Heart left ventricle (tissue), 16 donors: ENCODE data around the gene FAM83G. TPM values are rescaled to one million over a fixed set of nuclear protein-coding genes. Genes with fewer than 3 reads are reported as not detected.

Experiments
- ATAC-seq, 4 donors: fragments of 200-7000 bp; cut with Tn5 transposase; one replicate each; pipeline ENCODE4 v1.9.1; 2020 to 2022; ENCODE audit warnings: moderate library complexity in 4 of 4, mild to moderate bottlenecking in 3 of 4, moderate number of reproducible peaks in 1 of 4
- DNase-seq, 5 donors: peaks; one replicate each; pipeline ENCODE4 v3.0.0-alpha.2; 2020
- H3K27ac ChIP-seq, 12 donors: fragments of 200-600 bp; sonication (generic) in 4 of 12; one replicate each; pipeline versions ENCODE4 v1.5.0 to v1.8.0; 2016 to 2022; ENCODE audit warnings: mild to moderate bottlenecking in 2 of 12
- H3K27me3 ChIP-seq, 9 donors: fragments of 200-600 bp; sonication (generic) in 2 of 9; one replicate each; pipeline versions ENCODE4 v1.5.1 to v1.8.0; 2016 to 2022; ENCODE audit warnings: mild to moderate bottlenecking in 3 of 9
- H3K36me3 ChIP-seq, 9 donors: fragments of 200-600 bp; sonication (generic) in 2 of 9; one replicate each; pipeline versions ENCODE4 v1.5.0 to v1.8.0; 2018 to 2022; ENCODE audit warnings: mild to moderate bottlenecking in 2 of 9
- H3K4me1 ChIP-seq, 12 donors: fragments of 200-600 bp; sonication (generic) in 4 of 12; one replicate each; pipeline versions ENCODE4 v1.5.0 to v1.8.0; 2016 to 2022; ENCODE audit warnings: mild to moderate bottlenecking in 3 of 12
- H3K4me3 ChIP-seq, 12 donors: fragments of 200-600 bp; sonication (generic) in 4 of 12; one replicate each; pipeline versions ENCODE4 v1.5.0 to v1.8.0; 2017 to 2022; ENCODE audit warnings: mild to moderate bottlenecking in 9 of 12, moderate library complexity in 4 of 12
- H3K9me3 ChIP-seq, 12 donors: fragments of 200-600 bp; sonication (generic) in 4 of 12; one replicate each; pipeline versions ENCODE4 v1.5.0 to v1.8.0; 2016 to 2022; ENCODE audit warnings: mild to moderate bottlenecking in 1 of 12
- CTCF ChIP-seq, 12 donors: fragments of 200-600 bp; sonication (generic) in 4 of 12; IDR thresholded peaks; one replicate each; pipeline versions ENCODE4 v1.5.0 to v1.8.0; 2018 to 2022; ENCODE audit warnings: antibody characterized with exemption in 12 of 12, mild to moderate bottlenecking in 5 of 12
- POLR2A ChIP-seq, 2 donors: fragments of 450-650 bp; IDR thresholded peaks; one replicate each; pipeline ENCODE4 v1.6.1; 2017; ENCODE audit warnings: antibody characterized with exemption in 2 of 2, mild to moderate bottlenecking in 2 of 2, moderate library complexity in 2 of 2
- WGBS, 4 donors: extraction: QIAGEN DNeasy Blood & Tissue Kit in 2 of 4; methylation state at CpG; one replicate each; pipeline versions ENCODE4 v1.1.5 to v1.1.7; 2013 to 2018; 5-methylcytosine and 5-hydroxymethylcytosine counted together
- intact Hi-C, 10 donors: fragments of 100-400 bp; cut with DNase I; formaldehyde crosslinking; loops; one replicate each; pipeline versions ENCODE4 v1.11.1 to v1.14.2; 2022
- polyA plus RNA-seq, 2 donors: library from polyadenylated mRNA; stranded (reverse); fragments of 200-250 nt; gene quantifications; one replicate each; pipeline ENCODE4 v1.2.3, GENCODE V29; 2013
- total RNA-seq, 9 donors: library from RNA; depleted of rRNA in 2 of 9; stranded (reverse); fragments of >200 nt in 2 of 9; fragmentation: NEBNext Ultra II Directional in 3 of 9; extraction: Animal tissue kit (Norgen Biotek cat#: 25700) in 3 of 9; gene quantifications; one replicate each; pipeline versions ENCODE4 v1.1.0 to v1.2.4, GENCODE V29; 2016 to 2023
- donor health status: ischemic (EF 13 %, LVEDD 7.1; RV severe dilation, severe dysfunction).
- donor health status: healthy with polysubstance abuse.
- donor health status: DM: no; HTN: yes; CAD: no.
- donor health status: DM: no; HTN: no; CAD: no.
- donor health status: ischemic (EF 25% LVEDD 6.9; RV normal size, moderate dysfunction).
- donor health status: ischemic (EF 25% LVEDD 5.7; RV mildly dilated, moderate dysfunction).
- donor health status: healthy.
- donor health status: DM: yes; HTN: yes; CAD: no.
- donor health status: ischemic (EF 35%, LVEDD 5.7; RV mildly dilated, moderate dysfunction).
- donor health status: nonischemic (EF 11% LVEDD 7.7; RV severe dilation, severe dysfunction).
- donor health status: DM: yes; HTN: yes; CAD: no.
- donor health status: PGD.
- donor health status: ischemic (EF 29% LVEDD 5.4; RV normal size, mild dysfunction).
- donor health status: nonischemic (EF 23%, LVEDD 6.1; RV moderate dilation, normal function).

The FAM83G gene
- total and polyA plus RNA-seq, 11 donors: 1.2 to 12.8 (median 1.8) TPM

GRCh38 chr17:18947866-18948265 is 56.7 kb downstream of the FAM83G start:
- WGBS, 4 donors: 73 to 77% (median 75%) methylated on average over 6 of the region's 6 CpGs
- TF ChIP-seq POLR2A (IDR thresholded peaks at IDR 0.05): no peak
- no peaks in the 10 kb centered on the region for H3K27me3 ChIP-seq
- H3K36me3 ChIP-seq: no peaks in the 10 kb centered on the region
- ATAC-seq (no peak), DNase-seq (no peak)
- H3K4me1 ChIP-seq: peaks cover 0 to 18% (median 0%) of the 10 kb centered on the region in 12 donors
- H3K4me3 ChIP-seq: no peak overlapping the region
- intact Hi-C loops: no loop called here
- no peaks in the 10 kb centered on the region for H3K9me3 ChIP-seq
- H3K27ac ChIP-seq: no peak overlapping the region

DNA sequence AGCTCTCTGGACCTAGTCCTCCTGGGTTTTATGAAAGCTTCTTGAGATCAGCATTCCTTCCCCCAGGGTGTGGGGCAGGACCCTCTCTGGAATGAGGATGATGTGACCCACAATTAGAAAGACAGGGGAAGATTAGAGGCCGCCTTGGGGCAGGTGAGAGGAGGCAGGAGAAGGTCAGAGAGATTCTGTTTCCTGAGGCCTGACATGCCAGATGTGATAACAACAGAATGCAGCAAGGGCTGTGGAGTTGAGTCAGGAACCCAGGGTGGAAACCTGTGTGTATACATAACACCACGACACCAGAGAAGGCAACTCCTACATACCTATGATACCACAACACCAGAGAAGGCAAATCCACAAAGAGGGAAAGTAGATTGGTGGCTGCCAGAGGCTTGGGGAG is 58.0 kb downstream of the FAM83G start:
- no peak for ATAC-seq
- Histone ChIP-seq H3K27ac (no peak overlapping the region), H3K4me1 (peaks cover 0 to 18% (median 0%) of the 10 kb centered on the region in 12 donors), H3K4me3 (no peak overlapping the region), H3K27me3 (no peaks in the 10 kb centered on the region), H3K36me3 (no peaks in the 10 kb centered on the region), H3K9me3 (no peaks in the 10 kb centered on the region)
- WGBS, 4 donors: 30 to 48% (median 40%) methylated on average over 2 of the region's 2 CpGs
- TF ChIP-seq POLR2A (IDR thresholded peaks at IDR 0.05): no peak
- TF ChIP-seq CTCF (IDR thresholded peaks at IDR 0.05): no peak
- DNase-seq: no peak
- intact Hi-C loops: no loop called here

GRCh38 chr17:18944646-18945045 is 59.9 kb downstream of the FAM83G start:
- no peaks in the 10 kb centered on the region for H3K36me3 ChIP-seq
- 75 to 83% (median 81%) methylated on average over 5 of the region's 5 CpGs for WGBS, 4 donors
- intact Hi-C loops: no loop called here
- H3K27ac ChIP-seq: no peak overlapping the region
- no peaks in the 10 kb centered on the region for H3K27me3 ChIP-seq
- no peak for TF ChIP-seq POLR2A (IDR thresholded peaks at IDR 0.05)
- TF ChIP-seq CTCF (IDR thresholded peaks at IDR 0.05): no peak
- ATAC-seq (no peak), DNase-seq (no peak)
- H3K4me1 ChIP-seq: peaks cover 0 to 10% (median 0%) of the 10 kb centered on the region in 12 donors
- H3K4me3 ChIP-seq: no peak overlapping the region
- H3K9me3 ChIP-seq: no peaks in the 10 kb centered on the region

DNA sequence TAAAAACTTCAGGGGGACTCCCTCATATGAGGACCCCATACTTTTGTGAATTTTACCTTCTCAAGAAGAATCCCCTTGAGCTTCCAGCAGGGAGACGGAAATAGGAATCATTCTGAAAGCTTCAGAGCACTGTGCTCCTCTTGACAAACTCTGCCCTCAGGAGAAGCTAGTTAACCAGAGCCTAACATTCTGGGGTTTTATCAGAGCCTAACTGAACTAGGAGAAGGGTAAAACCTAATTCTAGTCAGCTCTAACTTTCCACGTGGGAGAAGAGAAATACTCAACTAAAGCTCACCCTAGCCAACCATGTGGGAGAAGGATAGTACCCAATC is 65.9 kb downstream of the FAM83G start:
- no peaks in the 10 kb centered on the region for H3K9me3 ChIP-seq
- TF ChIP-seq POLR2A (IDR thresholded peaks at IDR 0.05) (no peak), CTCF (IDR thresholded peaks at IDR 0.05) (no peak)
- no peaks in the 10 kb centered on the region for H3K4me1 ChIP-seq
- no peak overlapping the region for H3K27ac ChIP-seq
- intact Hi-C loops: no loop called here
- 70 to 91% (median 77%) methylated on average over 2 of the region's 2 CpGs for WGBS, 4 donors
- no peak overlapping the region for H3K4me3 ChIP-seq
- H3K27me3 ChIP-seq: no peaks in the 10 kb centered on the region
- no peak for ATAC-seq
- H3K36me3 ChIP-seq: no peaks in the 10 kb centered on the region
- DNase-seq: no peak

- Histone ChIP-seq H3K9me3 (no peaks in the 10 kb centered on the region), H3K27me3 (no peaks in the 10 kb centered on the region), H3K27ac (no peak overlapping the region), H3K36me3 (no peaks in the 10 kb centered on the region), H3K4me1 (no peaks in the 10 kb centered on the region), H3K4me3 (no peak overlapping the region)
- ATAC-seq (no peak), DNase-seq (no peak)
- TF ChIP-seq POLR2A (IDR thresholded peaks at IDR 0.05): no peak
- TF ChIP-seq CTCF (IDR thresholded peaks at IDR 0.05): no peak
- intact Hi-C loops: no loop called here
- WGBS, 4 donors: 79 to 85% (median 82%) methylated on average over 8 of the region's 8 CpGs
Observed at GRCh38 chr17:18937981-18938691, 66.4 kb downstream of the FAM83G start.
